Measurements from ENCODE around the gene LGI1. TPM values are rescaled to one million over a fixed set of nuclear protein-coding genes. Genes with fewer than 3 reads are reported as not detected.

Gene LGI1
- total RNA-seq, 2 donors from 2014 or later, result 4.7 TPM; not detected in 1

- ATAC-seq (ENCODE audit: insufficient number of reproducible peaks, low FRiP score, low read depth) (no peak), DNase-seq (ENCODE audit: low spot score) (no peak)
- H3K9me3 ChIP-seq, result no peaks in the 10 kb centered on the region
- H3K4me1 ChIP-seq (ENCODE audit: control insufficient read depth in 1 of 2, low read depth in 2 of 2), result peaks cover 0 to 32% of the 10 kb centered on the region in 2 donors
- no peaks in the 10 kb centered on the region for H3K27me3 ChIP-seq (replicated peaks; ENCODE audit: insufficient read depth)
- peak overlapping the region; percentile 69 for H3K4me3 ChIP-seq
- no peaks in the 10 kb centered on the region for H3K36me3 ChIP-seq
- TF ChIP-seq CTCF (IDR thresholded peaks at IDR 0.05), result no peak
- peak overlapping the region in 1 of 2 donors; percentile 55 for H3K27ac ChIP-seq
These were observed 1.2 kb downstream of the LGI1 start for GRCh38 chr10:93758891-93759410.

- Histone ChIP-seq H3K36me3 (no peaks in the 10 kb centered on the region), H3K27me3 (replicated peaks; ENCODE audit: insufficient read depth) (no peaks in the 10 kb centered on the region), H3K27ac (peak overlapping the region; percentile 31 to 35), H3K4me1 (ENCODE audit: control insufficient read depth in 1 of 2, low read depth in 2 of 2) (peaks cover 0 to 32% of the 10 kb centered on the region in 2 donors), H3K9me3 (no peaks in the 10 kb centered on the region), H3K4me3 (peak overlapping the region; percentile 28)
- DNase-seq (ENCODE audit: low spot score) (no peak), ATAC-seq (ENCODE audit: insufficient number of reproducible peaks, low FRiP score, low read depth) (peak; percentile 49)
- no peak for TF ChIP-seq CTCF (IDR thresholded peaks at IDR 0.05)
These were observed 2.8 kb downstream of the LGI1 start for GRCh38 chr10:93760490-93760889.

- H3K36me3 ChIP-seq, result no peaks in the 10 kb centered on the region
- no peak overlapping the region for H3K4me3 ChIP-seq
- no peak overlapping the region for H3K27ac ChIP-seq
- TF ChIP-seq CTCF (IDR thresholded peaks at IDR 0.05), result no peak
- H3K4me1 ChIP-seq (ENCODE audit: control insufficient read depth in 1 of 2, low read depth in 2 of 2), result peaks cover 0 to 20% of the 10 kb centered on the region in 2 donors
- ATAC-seq (ENCODE audit: insufficient number of reproducible peaks, low FRiP score, low read depth) (no peak), DNase-seq (ENCODE audit: low spot score) (no peak)
- no peaks in the 10 kb centered on the region for H3K9me3 ChIP-seq
- no peaks in the 10 kb centered on the region for H3K27me3 ChIP-seq (replicated peaks; ENCODE audit: insufficient read depth)
These were observed 5.2 kb downstream of the LGI1 start for GRCh38 chr10:93762979-93763391.

GRCh38 chr10:93766918-93767317 lies 9.2 kb downstream of the LGI1 start:
- H3K4me1 ChIP-seq (ENCODE audit: control insufficient read depth in 1 of 2, low read depth in 2 of 2), result no peaks in the 10 kb centered on the region
- no peak overlapping the region for H3K4me3 ChIP-seq
- H3K27me3 ChIP-seq (replicated peaks; ENCODE audit: insufficient read depth), result no peaks in the 10 kb centered on the region
- H3K27ac ChIP-seq, result no peak overlapping the region
- no peak for ATAC-seq (ENCODE audit: insufficient number of reproducible peaks, low FRiP score, low read depth)
- no peak for TF ChIP-seq CTCF (IDR thresholded peaks at IDR 0.05)
- H3K36me3 ChIP-seq, result no peaks in the 10 kb centered on the region
- DNase-seq (ENCODE audit: low spot score), result no peak
- no peaks in the 10 kb centered on the region for H3K9me3 ChIP-seq

GRCh38 chr10:93767724-93768399 lies 10.1 kb downstream of the LGI1 start:
- Histone ChIP-seq H3K9me3 (no peaks in the 10 kb centered on the region), H3K4me1 (ENCODE audit: control insufficient read depth in 1 of 2, low read depth in 2 of 2) (no peaks in the 10 kb centered on the region), H3K36me3 (no peaks in the 10 kb centered on the region), H3K27me3 (replicated peaks; ENCODE audit: insufficient read depth) (no peaks in the 10 kb centered on the region), H3K4me3 (no peak overlapping the region), H3K27ac (no peak overlapping the region)
- ATAC-seq (ENCODE audit: insufficient number of reproducible peaks, low FRiP score, low read depth) (no peak), DNase-seq (ENCODE audit: low spot score) (no peak)
- TF ChIP-seq CTCF (IDR thresholded peaks at IDR 0.05), result no peak

Data from thoracic aorta (tissue), 2 donors.